DMS153 treated with DMSO at 0.1 percent for 48 hours (cell line): ENCODE measurements around the gene ITPA.
A peak's percentile ranks its signal among the peaks of the same experiment; 100 is the strongest.
"Not testable (repeated sequence)": the region's sequence is repeated elsewhere in the genome, so short reads cannot be mapped to it uniquely, and the experiment has no call there.

Experiments used
- DNase-seq: peaks from one replicate; lab custom pipeline; 2025; ENCODE audit not compliant: unreplicated experiment; lab: John Stamatoyannopoulos, UW

Gene ITPA

DNA sequence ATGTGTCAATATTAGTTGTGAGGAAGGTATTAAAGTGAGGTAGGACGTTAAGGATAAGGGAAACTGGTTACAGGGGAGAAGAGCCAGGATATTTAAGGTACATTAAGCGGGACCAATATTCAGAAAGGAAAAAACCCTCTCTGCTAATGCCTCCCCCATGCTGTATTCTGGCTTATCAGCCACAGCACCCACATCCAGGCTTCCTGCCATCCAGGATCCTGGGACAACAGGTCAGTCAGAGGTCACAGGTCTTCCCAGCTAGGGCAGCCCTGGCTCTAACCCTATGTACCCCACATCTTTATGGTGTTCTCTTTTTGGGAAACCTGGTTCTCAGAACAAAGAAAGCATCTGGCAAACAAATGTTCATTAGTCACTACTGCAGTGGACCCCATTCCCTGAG is 10.1 kb upstream of the ITPA start:
- DNase-seq, result no peak

DNA sequence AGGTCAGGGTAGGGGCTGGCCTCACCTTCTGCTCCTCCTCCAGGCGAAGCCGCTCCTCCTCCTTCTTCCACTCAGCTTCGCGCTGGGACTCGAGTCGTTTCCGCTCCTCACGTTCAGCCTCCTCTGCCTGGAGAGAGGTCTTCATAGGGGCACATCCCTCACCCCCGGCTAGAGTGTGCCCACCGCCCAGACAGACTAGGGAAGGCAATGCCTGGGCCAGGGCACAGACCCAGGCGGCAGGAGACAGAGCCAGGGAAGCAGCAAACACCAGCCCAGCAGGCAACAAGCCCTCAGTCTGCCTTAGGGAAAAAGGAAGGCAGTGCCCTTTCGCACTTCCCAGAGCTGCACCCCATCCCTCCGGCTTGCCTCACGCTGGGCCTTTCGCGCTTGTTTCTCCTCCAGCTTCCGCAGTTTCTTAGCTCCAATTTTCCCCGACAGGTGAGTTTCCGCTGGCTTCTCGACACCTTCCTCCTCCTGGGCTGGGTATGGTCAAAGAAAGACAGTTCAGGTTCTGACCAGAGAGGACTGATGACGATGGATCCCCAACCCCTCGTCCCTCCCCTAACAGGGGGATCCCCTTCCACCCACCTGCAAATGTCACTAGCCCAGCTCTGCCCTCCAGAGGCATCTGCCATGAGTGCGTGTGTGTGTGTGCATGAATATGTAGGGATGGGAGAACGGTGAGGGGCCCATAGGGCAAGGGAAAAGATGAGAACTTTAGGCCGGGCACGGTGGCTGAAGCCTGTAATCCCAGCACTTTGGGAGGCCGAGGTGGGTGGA is 9.1 kb upstream of the ITPA start:
- DNase-seq, result no peak

DNA sequence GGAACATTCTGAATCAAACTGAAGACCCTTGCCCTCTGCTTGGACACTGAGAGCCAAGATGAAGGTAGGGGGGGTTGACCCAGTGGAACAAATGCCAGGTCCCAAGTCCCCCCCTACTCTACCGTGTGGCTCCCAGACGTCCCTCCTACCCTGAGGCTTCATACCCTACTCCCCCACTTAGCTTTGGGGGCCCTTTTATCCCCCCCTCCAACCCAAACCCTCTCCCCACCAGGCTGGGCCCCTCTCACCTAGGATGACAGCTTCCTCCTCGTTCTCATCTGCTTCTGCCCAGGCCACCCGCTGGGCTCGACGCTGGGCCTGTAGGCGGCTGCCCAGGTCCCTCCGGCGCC is 6.4 kb upstream of the ITPA start:
- DNase-seq, result no peak

DNA sequence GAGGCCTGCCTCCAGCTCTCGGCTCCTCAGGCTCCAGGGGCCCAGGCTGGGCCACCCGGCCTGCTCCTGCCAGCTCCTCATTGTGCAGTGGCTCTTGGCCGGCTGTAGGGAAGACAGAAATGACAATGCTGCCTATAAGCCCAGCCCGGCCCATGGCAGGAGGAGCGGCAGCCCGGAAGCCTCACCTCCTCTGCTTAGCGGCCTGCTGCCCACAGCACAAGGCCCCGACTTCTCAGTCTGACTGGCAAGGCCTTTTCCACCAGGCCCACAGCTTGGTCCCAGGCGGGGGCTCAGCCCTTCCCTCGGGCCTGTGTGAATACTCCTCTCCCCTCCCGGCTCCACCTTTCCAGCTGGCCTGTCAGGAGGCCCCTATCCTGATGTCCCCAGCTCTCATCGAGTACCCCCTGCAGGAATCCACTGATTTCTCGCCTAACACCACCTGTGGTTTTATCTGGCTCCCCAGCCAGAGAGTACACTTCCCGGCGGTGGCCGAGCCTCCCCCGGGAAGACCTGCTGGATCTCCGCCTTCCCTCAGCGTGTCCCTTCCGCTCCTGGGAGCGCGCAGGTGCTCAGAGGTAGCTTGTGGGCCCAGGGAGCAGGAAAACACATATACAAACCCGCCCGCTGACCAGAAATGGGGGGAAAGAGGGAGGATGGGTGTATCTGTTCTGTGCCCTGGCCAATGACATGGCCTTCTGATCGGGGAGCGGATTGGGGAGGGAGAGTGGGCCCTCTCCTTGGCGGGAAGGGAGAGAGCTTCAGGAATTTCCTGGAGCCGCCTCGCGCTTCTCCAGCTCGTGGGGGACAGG is 5.8 kb upstream of the ITPA start:
- DNase-seq, result no peak

DNA sequence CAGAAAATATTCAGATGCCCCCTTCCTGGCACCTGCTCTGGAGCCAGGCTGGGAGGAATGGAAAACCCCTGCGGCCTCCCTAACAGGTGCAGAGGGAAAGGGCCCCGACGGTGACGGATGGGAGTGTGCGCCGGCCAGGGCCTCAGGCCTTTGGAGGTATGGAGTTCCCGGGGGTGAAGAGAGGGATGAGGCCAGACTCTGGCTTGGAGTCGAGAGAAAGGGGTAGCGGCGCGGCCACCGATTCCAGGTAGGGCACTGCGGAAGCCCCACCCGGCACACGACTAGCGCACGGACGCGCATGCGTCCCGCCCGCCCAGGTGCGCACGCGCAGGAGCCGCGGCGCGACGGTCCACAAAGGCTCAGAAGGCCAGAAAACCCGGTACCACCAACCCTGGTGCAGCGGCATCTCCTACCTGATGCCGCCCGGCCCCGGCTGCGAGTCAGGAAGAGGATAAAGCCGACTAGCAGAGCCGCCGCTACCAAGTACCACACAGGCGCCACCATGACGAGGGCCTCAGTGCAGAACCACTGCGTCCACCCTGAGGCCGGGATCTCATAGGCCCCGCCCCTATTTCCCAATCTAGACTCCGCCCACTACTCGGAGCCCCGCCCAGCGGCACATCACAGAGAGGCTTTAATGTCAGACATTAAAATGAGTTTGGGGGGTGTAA is 5.0 kb upstream of the ITPA start, which contains the start of gene DDRGK1:
Gene DDRGK1, minus strand, starts transcription at position 559 of the 671 bp plus-strand sequence. Its CDS starts 55 bp downstream, at position 504.
- peak; percentile 86 for DNase-seq

DNA sequence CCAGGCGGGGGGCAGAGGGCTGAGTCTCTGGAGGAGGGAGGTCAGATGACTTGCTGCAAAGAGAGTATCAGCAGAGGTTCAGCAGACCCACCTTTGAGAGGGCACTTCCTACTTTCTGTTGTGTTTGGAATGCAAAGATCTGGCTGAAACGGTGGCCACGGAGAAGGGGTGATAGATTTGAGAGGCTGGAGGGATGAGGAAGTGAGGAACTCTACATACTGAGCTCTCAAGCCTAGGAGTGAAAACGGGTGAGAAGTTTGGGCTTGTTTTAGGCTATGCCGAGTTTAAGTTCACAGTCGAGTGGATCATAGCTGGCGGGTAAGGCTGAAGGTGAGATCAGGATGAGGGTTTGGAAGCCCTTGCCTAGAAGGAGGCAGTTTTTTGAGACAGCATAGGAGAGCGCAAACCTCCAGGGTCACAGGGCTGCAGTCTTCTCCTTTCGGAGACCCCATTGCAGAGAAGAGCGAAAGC is 477 bp upstream of the ITPA start:
- no peak for DNase-seq

DNA sequence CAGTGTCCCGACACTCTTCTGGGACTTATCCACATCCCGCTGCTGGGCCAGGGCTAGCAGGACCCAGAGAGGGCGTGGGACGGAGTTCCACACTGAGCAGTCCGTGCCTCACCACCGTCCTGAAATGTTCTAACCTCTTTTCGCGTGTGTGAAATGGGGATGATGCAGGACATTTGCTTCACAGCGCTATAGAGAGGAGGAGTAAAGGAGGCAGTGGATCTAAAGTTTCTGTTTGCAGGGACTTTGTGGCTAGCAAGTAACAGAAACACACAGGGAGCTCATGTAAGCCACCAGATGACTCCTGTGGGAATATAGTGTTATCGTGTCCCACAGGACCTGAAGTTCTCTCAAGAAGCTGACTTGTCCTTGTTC is 634 bp downstream of the ITPA start:
- DNase-seq, result no peak

DNA sequence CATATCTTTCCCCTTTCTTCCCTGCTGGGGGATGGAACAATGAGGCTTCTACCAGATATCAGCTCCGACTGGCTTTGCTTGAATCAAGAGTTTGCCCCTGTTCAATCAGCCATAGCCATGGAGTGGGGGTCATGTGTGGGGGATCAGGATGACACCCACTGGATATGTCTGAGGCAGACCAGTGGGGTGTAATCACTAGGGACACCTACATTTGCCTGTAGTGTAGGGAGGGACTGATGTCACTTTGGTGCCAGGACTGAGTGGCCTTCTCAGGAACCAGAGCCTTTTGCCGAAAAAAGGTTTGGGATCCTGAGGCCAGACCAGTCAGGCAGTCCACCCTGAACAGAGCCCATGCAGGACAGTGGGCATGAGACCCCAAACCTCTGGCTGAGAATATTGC is 1.0 kb downstream of the ITPA start:
- DNase-seq, result no peak

DNA sequence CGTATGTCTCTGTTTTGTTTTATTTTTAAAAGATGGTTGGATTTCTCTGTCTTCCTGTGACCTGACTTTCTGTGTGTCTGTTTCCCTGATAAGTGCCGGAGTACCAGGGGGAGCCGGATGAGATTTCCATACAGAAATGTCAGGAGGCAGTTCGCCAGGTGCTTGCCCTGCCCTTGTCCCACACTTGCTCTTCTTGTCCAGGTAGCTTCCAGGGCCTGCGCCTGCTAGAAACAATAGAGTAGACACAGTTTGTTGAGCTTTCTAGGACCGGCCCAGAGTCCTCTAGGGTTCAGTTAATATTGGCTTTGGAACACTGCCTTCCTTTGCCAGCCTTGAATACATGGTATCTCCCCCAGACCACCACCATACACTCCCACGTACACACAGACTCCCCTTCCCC is 3.9 kb downstream of the ITPA start:
- DNase-seq, result no peak

DNA sequence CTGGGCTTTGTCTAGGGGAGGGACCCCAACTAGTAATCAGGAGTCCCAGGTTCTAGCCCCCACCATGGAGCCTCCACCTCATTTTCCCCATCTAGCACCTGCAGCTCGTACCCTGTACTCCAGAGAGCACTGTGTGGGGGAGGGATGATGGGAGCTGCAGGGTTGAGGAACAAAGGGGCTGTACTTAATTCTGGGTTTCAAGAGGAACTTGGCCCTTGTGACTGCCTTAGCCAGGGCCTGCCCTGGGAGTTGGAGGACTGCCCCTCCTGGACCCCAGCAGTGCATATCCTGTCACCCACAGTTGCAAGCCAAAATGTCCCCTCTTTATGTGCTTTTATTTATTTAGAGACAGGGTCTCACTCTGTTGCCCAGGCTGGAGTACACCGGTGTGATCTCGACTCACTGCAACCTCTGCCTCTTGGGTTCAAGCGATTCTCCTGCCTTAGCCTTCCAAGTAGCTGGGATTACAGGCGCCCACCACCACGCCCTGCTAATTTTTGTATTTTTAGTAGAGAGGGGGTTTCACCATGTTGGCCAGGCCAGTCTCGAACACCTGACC is 6.1 kb downstream of the ITPA start:
- DNase-seq, result not testable (repeated sequence)

DNA sequence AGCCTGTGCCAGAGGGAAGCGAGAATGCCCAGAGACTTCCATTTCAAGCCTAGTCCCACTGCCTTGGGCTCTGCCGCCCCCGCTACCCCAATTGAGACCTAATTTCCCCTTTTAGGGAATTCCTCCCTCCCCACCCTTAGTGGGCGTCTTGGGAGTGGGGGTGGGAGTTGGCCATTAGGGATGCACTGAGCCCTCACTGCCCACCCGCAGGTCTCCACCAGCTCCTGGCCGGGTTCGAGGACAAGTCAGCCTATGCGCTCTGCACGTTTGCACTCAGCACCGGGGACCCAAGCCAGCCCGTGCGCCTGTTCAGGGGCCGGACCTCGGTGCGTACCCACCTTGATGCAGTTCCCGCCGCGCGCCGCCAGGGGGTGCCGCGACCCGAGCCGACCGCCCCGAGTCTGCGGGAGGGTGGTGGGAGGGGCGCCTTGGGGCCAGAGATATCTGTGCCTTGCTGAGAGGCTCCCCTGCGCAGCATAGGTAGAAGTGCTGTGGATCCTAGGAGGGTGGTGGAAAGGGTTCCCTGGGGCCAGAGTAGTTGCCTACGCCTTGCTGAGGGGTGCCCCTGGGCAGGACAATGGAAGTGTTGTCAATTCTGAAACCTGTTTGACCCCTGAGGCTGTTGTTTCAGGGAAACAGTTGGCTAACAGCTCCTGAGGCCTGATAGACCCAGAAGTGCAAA is 9.2 kb downstream of the ITPA start:
- peak; percentile 34 for DNase-seq

DNA sequence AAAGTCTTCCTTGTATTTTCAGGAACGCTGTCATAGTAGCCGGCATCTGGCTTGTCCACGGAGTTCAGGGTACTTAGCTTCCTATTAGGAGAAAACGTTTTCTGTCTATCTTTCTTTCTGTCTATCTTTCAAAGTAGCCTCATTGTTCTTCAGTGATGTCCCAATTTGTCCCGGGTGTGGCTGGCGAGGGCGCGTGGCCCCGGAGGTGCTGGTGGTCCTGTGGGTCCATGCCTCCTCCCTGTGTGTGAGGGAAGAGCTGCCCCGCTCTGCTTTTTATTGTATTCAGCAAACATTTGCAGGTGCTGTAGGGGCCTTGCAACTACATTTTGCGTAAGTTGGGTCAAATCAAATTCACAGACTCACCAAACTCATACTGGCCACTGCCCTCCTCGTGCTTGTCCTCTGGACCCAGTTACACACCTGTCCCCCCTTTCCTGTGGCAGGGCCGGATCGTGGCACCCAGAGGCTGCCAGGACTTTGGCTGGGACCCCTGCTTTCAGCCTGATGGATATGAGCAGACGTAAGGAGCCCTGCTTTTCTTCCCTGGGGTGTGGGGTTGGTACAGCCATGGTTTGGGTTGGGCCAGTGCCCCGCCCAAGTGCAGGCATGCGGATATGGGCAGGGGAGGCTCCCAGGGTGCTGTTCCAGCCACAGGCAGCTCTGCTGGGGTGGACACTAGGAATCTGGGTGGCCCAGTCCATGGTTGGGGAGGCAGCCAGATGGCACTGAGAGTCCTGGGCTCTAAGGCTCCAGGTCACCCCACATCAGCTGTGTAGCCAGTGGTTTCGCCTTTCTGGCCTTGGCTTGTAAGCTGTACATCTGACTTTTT is 12.3 kb downstream of the ITPA start:
- peak; percentile 49 for DNase-seq

DNA sequence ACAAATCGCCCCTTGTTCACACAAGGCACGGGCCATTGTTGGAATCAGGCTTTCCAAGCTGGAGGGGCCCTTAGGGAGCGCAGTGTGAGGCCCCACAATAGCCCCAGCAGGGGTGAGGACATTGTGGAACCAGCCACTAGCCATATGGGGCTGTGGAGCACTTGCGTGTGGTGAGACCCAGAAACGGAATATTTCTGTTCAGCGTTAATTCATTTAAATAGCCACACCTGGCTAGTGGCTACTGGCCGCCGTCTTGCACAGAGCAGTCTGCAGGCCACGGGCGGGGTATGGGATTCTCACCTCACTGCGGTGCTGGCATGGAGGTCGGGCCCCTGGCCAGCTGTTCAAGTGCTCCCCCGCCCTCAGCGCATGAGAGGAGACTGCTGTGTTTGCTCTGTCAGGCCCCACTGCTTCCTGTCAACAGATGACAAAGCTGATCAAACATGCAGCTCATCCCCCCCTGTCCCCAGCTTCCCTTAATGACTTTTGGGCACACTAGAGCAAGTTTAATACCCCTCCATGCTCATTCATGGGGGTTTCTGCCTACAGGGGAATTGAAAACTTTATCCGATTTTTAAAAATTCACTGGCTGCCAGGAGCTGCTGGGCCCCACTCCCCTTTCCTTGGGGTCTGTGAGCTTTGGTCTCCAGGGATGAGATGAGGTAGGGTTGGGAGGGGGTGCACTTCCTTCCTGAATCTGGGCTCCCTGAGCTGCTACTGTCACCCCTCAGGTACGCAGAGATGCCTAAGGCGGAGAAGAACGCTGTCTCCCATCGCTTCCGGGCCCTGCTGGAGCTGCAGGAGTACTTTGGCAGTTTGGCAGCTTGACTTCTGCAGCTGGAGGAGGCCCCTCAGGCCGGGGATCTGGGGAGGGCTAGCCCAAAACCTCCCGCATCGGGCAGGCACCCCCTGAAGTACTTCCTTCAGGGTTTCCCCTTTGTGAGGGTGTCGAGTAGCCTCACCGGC is 13.6 kb downstream of the ITPA start:
- peak; percentile 92 for DNase-seq

DNA sequence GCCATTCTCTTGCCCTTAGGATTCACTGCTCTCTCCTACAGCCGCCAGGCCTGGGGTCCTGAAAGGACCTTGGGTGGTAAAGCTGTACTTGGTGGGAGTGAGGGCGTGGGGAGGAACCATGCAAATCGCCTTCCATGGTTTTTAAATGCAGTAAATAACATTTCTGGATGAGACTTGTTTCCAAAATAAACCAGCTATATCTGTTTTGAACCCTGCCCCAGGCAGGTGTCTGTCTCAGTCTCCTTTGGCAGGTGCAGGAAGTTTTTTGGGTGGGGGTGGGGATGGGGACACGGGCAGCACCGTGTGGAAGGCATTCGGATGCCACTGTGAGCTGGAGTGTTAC is 14.3 kb downstream of the ITPA start:
- DNase-seq, result no peak

DNA sequence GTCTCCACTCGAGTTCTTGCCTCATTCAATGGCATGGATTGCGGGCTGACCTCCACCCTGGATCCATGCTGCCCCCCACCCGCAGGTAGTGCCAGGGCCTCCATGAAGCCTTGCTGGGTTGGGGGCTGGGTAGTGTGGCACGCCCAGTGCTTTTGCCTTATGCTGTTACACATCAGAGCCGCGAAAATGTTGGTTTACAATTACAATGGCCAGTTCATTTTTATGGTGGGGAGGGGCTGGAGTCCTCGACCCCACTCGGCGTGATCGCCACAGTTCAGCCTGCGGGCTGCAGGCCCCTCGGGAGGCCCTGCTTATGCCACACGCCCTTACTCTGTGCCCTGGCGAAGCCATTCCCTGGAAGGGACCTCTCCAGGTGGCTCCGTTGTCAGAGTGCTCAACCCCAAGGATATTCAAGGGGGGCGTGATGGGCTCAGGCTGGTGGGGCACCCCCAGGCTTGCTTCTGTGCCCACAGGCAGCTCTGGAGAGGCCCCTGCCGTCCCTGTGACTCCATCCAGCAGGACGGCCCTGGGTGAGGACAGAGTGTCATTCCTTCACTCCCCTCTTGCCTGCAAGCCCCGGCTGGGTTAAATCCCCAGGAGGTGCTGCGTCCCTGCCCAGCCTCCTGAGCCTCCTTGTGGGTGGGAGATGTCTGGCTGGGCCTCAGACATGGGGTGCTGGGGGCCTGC is 14.8 kb downstream of the ITPA start:
- no peak for DNase-seq

DNA sequence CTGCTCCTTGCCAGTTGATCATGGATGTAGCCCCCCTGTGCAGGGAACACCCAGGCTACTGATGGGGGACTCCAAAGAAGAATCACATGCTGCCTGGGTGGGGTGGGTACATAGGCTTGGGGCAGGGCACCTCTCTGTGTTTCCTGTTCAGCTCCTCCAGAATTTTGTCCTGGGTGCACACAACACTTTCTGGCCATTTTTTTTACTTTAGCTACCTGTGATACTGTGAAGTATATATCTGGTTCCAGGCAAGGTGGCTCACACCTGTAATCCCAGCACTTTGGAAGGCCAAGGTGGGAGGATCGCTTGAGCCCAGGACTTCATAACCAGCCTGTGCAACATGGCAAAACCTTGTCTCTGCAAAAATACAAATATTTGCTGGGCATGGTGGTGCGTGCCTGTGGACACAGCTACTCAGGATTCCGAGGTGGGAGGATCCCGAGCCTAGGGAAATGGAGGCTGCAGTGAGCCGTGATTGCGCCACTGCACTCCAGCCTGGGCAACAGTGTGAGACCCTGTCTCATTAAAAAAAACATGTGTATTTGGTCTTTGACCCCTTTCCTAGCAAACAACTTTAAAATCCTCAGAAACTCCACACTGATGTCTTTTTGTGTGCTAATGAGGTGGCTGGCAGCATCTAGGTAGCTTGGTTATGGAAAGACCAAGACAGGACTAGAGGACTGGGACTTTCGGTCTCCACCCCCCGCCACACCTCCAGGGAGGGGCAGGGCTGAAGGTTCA is 15.6 kb downstream of the ITPA start:
- no peak for DNase-seq

DNA sequence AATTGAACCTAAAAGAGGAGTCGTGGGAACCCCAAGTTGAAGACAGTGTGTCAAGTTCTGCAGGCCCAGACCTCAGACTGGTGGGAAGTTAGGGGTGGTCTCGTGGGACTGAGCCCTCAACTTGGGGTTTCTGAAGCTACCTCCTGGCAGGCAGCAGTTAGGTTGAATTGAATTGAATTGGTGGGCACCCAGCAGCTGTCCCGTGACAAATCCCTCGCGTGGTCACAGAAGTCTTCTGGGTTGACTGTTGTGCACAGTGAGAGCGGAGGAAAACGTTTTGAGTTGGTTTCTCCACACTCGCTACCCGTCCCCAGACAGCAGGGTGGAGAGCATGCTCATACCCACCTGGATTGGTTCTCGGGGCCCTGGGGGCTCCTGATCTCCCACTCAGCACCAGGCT is 16.8 kb downstream of the ITPA start:
- no peak for DNase-seq

DNA sequence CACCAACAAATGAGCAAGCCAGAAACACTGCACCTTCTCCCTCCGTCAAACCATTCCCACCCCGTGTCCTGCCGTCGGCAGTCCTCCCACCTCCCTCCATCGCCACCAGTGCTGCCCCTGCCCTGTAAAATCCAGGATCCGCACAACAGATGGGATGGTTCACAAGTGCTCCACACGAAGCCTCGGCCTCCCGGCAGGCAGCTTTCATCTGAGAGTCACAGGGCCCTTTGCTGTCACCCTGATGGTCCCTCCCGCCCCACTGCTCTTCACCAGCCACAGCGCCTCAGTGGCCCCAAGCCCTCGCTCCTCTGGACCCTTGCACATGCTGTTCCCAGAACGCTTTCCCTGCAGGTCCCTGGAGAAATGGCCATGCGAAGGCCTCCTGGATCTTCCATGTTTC is 17.6 kb downstream of the ITPA start:
- DNase-seq, result no peak
